ACHN (cell line): ENCODE measurements around the gene SMARCE1.

Experiments used
- DNase-seq: peaks from one replicate; pipeline ENCODE4 v3.0.0-alpha.2; 2015
- in situ Hi-C: cut with HindIII; loops from 2 replicates; pipeline ENCODE4 v1.10.0; 2017; ENCODE audit warnings: low sequenced_read_pairs, low pct_ligation_motif_present, low pct_unique_long_range_greater_than_20kb

SMARCE1 gene

DNA sequence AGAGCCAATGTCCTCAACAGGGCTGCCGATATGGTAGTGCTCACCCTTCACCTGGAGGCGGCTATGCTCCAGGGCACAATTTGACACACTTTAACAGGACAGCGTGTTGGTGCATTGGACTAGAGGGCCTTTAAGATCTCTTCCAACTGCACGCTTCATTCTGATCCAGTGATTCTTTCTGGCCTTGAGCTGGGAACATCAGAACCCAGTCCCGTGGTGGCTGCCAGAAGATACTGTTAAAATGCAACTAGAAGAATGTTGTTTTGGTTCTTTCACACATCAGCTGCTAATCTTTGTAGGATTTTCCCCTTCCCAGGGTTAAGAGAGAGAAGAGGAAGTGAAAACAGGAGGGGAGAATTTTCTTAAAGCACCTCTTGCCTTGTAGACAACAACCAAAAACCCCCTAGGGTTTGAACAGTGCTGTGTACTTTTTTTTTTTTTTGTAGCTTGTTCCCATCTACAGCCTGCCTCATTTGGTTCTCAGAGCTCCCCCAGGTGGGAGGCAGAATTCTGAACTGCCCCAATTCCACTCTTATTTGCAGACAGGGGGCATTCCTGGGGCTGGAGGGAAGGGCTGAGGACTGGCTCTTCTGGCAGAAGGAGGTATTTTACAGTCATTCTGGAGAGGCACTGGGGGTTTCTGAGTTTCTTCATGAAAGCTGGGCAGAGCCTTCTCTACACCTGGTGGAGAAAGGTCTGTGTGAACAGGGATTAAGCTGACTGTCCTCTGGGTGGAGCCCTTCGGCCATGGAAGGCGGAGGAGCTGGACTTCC is 32.4 kb downstream of the SMARCE1 start:
- peak; percentile 73 for DNase-seq
- in situ Hi-C loops = loop anchor here (25.0 kb wide), 1 partner anchor 172 kb away; the partner anchor contains the start of genes KRT27 and KRT28

DNA sequence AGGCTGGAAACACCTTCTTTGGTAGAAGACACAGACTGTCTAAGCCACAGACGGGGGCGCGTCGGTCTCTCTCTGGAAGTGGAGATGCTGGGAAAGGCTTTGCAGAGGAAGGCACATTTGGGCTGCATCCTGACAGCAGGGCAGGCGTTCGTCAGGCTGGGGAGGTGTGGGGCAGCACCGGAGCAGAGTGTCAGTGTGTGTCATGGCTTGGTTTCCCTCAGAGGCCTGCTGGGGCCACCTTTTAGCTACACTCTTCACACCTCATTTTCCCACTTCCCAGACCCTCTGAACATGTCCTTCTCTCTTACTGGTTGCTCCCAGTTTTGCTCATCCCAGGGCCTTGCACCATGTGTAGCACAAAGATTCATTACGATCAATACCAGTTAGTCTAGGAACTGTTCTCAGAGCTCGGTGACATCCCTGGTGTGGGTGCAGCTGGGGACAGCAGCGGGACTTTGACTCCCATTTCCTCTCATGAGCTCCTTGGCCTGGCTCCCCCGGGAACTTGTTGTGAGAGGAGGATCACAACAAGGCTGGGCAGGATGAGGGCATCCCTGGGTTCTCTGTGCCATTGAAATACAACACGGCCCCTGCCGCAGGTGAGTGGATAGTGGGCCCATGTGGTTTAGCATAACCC is 33.1 kb downstream of the SMARCE1 start:
- in situ Hi-C loops = loop anchor here (25.0 kb wide), 1 partner anchor 173 kb away; the partner anchor contains the start of genes KRT27 and KRT28

DNA sequence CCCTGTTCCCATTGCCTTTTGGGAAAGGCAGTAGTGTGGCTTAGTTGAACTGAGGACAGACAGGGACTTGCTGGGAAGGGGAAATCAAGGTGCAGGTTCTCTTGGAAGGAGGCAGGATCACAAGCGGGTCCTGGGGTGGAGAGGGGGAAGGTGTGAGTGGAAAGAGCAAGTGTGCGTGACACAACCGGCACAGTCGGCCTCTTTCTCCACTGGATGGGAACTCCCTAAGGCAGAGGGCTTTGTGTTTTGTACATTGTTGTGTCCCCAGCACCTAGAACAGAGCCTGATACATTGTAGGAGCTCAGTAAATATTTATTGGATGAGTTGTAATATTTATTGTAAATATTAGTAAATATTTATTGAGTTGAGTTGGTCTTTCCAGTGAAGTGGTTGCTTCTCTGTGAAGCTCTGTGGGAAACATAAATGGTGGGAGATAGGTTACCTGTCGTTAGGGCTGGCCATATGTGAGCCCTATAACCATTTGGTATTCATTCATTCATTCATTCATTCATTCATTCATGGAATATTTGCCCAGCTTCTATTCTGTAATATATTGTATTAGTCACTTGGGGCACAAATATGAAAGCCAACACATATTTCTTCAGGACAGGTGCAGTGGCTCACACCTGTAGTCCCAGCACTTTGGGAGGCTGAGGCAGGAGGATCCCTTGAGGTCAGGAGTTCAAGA is 34.0 kb downstream of the SMARCE1 start:
- DNase-seq = no peak
- in situ Hi-C loops = loop anchor here (25.0 kb wide), 1 partner anchor 174 kb away; the partner anchor contains the start of genes KRT27 and KRT28

More for the DNA sequence above, 33.1 kb downstream of the SMARCE1 start:
- no peak for DNase-seq

DNA sequence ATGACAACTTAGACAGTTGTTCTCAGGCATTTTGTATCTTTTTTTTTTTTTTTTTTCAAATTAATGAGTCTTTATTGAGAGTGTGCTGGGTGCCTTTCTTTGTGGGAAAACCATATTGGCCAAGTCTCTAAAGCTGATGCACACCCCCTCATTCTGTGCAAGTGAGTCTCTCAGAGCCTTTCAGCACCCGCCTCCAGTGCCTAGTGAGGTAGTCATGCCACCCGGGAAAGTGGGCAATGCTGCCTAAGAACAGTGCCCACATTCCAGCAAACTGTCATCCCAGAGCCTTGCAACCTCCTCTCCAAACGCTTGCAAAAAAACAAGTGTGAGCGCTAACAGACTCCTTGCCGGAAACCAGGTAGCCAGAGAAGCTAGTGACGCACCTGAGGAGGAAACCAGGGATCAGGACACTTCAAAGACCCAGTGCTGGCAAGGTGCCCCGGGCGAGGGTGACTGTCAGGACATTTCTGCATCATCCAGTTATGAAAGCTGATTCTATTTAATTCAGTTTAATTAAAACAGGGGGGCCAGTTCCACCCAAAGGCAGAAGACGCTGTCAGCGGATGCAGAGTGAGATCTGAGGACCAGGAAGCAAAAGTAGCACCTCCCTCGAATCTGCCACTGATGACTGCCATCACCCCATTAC is 34.9 kb downstream of the SMARCE1 start:
- DNase-seq = no peak
- in situ Hi-C loops = loop anchor here (25.0 kb wide), 1 partner anchor 175 kb away; the partner anchor contains the start of genes KRT27 and KRT28

DNA sequence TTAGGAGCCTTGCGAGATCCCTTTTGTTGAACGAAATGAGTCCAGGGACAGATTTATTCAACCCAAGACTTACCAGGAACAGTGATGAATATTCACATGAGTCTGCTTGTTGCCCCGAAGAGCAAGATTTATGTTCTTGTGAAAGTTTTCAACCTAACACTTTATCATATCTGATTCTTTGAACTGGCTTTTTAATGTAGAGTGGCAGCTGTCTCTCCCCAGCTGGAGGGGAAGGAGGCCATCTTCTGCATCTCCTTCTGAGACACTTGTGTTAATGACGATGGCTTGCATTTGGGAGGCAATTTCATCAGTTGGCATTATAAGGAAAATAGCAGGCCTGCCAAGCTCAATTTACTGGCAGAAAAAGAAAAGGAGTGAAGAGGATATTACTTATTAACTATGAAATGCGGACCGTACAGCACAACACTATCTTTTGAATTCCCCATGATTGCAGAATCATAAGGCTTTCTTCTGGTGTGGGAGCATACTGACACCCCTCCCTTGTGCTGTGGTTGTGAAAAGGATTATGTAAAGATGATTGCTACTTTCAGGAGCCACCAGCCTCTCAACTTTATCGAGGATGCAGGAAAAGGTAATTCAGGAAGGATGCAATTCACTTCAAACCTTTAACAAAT is 35.7 kb downstream of the SMARCE1 start:
- in situ Hi-C loops = loop anchor here (25.0 kb wide), 1 partner anchor 175 kb away; the partner anchor contains the start of genes KRT27 and KRT28
- DNase-seq = no peak

DNA sequence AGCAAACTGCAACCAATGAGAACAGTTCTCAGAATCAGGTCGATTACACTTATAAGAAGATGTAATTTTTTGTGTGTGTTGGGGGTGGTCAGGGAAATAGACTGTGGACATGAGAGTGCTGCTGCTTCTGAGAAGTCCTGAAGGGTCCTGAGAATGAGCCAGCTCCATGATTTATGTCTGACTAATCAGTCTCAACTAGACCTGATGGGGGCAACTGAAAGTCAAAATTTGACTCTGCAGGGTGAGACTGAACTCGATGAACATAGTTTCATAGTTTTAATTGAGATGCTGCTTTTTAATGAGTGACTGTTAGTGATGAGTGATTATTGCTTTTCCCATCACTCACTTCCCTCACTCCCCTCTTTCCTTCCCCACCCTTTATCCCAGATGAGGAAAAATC is 37.3 kb downstream of the SMARCE1 start:
- in situ Hi-C loops = loop anchor here (25.0 kb wide), 1 partner anchor 177 kb away; the partner anchor contains the start of genes KRT27 and KRT28

DNA sequence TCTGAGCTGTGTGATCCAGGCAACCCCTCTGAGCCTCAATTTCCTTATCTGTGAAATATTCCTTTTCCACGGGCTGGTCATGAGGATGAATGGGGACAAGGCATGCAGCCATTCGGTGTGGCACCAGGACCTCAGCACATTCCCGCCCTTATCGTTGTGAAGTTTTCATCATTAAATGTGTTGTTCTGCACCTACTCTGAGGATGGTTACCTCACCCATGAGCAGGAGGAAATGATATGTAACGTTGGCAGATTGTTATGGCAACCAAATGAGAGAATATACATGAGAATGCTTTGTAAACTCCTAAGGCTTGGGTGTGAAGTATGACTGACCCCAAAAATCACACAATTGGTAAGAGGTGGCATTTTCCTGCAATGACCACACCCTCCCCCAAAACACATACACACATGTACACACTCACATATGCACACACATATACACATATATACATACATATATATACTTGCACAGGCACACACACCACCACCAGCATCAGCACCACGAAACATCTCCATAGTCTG is 39.5 kb downstream of the SMARCE1 start:
- DNase-seq = no peak
- in situ Hi-C loops = loop anchor here (25.0 kb wide), 1 partner anchor 179 kb away; the partner anchor contains the start of genes KRT27 and KRT28

More for the DNA sequence above, 37.3 kb downstream of the SMARCE1 start:
- no peak for DNase-seq

DNA sequence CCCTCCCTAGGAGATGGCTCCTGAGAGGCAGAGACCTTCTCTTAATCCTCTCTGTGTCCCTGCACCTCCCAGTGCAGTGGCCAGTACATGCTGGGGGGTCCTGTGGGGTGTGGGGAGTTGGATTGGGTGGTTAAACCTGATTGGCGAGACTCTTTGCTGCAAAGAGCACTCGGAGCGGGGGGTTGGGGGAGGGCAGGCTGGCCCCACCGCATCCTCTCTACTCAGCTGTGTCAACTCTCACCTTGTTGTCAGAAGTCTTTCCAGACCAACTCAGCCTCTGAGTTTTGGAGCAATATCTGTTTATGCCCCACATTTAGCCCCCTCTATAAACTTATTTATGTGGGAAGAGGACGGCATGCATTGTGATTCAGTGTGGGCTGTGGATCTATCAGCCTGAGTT is 40.0 kb downstream of the SMARCE1 start:
- in situ Hi-C loops = loop anchor here (25.0 kb wide), 1 partner anchor 180 kb away; the partner anchor contains the start of genes KRT27 and KRT28

DNA sequence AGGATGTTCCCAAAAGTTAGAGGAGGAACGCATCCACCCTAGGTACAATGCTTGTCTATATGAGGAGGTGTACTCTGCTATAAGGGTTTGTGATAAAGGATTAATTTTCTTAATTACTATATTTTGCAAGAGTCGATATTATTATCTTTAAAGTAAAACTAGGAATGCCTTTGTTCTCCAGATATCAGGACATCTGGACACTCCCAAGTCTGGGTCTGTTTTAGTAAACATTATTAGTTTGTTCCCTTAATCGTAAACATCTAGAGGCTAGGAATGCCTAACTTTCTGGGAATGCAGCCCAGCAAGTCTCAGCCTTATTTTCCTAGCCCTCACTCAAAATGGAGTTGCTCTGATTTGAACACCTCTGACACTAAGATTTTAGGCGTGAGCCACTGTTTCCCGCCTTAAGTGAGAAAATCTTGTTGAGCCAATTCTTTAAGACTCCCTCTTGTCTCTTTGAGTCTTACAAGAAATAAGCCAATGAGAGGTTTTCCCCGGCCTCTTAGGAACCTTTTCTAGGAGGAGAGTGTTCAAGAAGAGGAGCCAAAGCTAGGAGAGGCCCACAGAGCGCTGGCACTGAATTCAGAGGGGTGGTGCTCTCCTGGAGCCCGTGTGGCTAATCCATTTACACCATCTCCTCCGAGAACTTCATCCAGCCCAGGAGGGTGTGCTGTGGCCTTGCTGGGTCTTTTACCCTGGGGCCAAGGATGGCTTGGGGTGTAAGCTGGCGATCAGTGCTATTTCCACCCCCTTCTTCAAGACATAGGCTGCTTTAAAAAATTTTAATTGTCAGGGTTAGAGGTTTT is 40.9 kb downstream of the SMARCE1 start:
- DNase-seq = no peak
- in situ Hi-C loops = loop anchor here (25.0 kb wide), 1 partner anchor 181 kb away; the partner anchor contains the start of genes KRT27 and KRT28

More for the DNA sequence above, 40.0 kb downstream of the SMARCE1 start:
- no peak for DNase-seq

DNA sequence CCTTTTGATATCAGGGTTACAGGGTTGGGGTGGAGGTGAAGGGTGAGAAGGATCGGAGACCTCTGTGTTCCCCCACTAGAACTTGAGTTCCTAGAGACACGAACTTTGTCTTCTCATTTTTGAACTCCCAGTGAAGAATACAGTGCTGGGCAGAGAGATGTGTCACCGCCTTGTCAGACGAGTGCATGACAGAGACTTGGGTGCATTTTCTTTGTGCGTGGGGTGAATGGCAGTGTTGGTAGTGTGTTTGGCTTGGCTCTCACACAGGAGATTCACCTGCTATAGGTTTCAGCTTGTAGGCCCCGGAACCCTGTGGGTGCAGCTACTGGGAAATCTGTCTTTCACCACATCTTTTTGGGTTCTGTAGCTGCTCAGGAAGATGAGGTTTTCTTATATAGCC is 42.3 kb downstream of the SMARCE1 start:
- in situ Hi-C loops = loop anchor here (25.0 kb wide), 1 partner anchor 182 kb away; the partner anchor contains the start of genes KRT27 and KRT28
- DNase-seq = no peak

DNA sequence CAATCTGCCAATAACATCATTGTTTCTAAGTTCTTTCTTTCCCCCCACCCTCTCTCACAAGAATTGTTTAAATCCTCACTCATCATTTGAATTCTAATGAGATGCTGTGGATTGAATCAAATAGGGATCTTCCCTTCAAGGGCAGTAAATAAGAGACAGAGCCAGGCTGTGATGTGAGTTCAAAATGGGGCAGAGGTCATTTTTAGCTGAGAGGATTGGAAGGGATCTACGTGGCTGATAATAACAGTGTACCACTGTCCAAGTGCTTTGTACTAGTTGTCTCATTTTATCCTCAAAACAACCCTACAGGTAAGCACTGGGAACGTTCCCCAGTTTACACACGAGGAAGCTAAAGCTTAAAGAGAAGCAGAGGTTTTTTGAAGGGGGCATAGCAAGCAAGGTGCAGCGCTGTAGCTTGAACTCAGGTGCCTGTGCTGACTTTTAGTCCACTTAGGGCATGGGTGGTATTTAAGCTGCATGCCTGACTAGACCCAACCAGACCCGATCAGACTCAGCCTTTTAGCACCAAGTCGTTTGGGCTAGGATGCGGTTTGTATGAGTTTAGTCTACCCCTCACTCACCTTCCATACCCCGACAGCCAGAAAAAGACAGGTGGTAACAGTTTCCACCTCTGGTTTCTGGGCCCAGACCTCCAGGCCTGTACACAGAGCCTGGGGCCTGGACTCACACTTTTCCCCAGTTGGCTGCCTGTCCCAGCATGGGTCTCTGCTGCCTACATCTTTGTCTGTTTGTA is 43.1 kb downstream of the SMARCE1 start:
- no peak for DNase-seq
- in situ Hi-C loops = loop anchor here (25.0 kb wide), 1 partner anchor 183 kb away; the partner anchor contains the start of genes KRT27 and KRT28

DNA sequence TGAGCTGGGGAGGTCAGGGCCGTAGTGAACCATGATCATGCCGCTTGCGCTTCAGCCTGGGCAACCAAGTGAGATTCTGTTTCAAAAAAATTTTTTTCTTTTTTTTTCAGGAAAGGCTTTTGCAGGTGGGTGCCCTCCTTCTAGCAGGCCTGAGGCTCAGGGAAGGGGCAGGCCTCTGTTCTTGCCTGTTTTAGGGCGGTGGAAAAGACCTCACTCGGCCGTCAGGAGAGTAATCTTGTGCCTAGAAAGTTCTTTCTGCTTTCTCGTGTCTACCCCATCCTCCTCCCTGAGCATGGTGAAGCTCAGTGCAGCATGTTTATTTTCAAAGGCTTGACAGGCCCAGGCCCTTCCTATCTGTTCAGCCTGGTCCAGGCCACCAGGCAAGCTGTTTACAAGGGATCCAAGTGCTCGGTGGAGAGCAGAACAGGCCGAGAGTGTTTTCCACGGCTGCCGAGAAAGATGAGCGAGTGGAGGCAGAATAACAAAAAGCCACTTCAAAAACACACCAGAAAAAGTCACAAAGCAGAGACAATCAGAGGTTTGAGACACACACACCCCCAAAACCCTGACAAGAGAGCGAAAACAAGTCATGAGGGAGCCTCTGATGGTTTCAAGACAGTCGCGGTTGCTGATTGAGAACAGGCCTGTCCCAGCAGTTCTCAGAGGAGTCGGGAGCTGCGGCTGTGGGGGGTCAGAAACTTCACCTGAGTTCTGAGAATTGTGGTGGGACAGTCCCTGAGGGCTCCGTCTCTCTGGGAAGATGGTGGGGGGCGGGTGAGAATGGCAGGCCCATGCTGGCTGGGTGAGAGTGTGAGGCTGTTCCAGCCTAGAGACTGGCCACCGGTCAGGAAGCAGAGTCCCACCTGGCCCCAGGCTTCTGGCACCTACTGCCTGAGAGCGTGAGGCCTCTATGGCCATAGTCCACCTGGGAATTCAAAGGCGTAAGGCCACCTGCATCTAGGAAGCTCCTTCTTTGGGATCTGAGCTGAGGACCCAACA is 44.9 kb downstream of the SMARCE1 start:
- in situ Hi-C loops = loop anchor here (25.0 kb wide), 1 partner anchor 185 kb away; the partner anchor contains the start of genes KRT27 and KRT28
- DNase-seq = no peak

DNA sequence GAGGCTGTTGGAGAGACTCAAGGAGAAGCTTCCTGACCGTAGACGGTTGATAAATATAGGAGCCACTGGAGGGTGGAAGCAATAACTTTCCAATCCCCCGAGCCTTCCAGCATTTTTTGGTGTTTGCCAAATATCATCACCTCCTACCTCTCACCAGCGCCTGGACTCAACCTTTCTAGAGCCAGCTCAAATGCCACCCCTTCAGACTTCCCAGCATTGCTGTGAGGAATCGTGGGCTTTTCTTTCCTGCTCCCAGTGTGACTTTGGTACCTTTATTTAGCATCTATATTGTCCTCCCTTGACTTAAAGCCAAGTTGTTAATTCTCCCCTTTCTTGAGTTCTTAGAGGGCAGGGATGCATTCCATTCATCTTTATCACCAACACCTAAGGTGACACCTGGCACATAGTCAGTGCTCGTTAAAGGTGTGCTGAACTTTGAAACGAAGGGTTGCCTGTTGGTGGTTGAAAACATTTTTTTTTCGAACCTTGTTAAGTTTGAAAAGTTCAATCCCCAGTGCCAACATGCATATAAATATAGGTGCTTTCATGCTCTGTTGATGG is 47.1 kb downstream of the SMARCE1 start:
- no peak for DNase-seq
- in situ Hi-C loops = loop anchor here (25.0 kb wide), 1 partner anchor 187 kb away; the partner anchor contains the start of genes KRT27 and KRT28

DNA sequence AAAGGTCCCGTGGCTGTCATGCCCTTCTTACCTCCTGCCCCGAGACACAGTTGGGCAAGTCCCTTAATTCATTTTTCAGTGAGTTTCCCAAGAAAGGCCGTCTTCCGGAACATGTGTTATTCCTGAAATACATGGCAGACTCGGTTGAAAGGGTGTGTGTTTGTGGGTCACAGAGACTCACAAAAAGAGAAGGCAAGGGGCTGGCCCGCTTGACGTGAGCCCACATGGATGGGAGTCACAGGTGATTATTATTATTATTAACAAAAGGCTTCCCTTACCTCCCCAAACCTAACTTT is 48.2 kb downstream of the SMARCE1 start:
- DNase-seq = no peak
- in situ Hi-C loops = no loop called here
